Measurements from ENCODE around the gene KLHDC4.

DNA sequence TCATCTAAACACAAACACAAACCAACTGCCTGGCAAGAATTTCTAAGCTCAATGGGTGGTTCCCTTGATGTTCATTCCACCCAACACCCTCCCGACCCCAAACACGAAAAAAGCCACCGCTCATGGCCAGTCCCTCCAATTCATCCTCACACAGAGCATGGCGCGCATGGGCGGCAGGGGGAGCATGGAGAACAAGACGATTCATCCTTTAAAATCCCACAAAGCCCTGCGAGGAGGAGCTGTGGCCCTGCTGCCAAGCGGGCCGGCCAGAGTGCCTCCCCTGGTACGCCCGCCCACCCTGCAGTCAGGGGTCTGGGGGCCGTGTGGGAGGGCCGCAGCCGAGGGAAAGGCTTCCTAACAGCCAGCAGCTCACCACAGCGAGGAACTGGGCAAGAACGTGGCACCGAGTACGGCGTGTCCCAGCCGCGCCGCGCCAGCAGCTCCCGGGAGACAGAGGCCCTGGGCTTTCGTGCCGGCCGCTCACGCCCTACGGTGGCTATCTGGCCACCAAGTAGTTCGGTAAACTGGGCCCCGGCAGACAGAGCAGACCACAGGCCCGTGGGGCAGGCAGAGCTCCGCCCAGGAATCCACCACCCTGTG, 60.9 kb downstream of the KLHDC4 start:
- TF ChIP-seq EZH2 (IDR thresholded peaks at IDR 0.05; ENCODE audit: borderline replicate concordance, low read depth, low read length, severe bottlenecking), result no peak
- TF ChIP-seq, protein P1, sequence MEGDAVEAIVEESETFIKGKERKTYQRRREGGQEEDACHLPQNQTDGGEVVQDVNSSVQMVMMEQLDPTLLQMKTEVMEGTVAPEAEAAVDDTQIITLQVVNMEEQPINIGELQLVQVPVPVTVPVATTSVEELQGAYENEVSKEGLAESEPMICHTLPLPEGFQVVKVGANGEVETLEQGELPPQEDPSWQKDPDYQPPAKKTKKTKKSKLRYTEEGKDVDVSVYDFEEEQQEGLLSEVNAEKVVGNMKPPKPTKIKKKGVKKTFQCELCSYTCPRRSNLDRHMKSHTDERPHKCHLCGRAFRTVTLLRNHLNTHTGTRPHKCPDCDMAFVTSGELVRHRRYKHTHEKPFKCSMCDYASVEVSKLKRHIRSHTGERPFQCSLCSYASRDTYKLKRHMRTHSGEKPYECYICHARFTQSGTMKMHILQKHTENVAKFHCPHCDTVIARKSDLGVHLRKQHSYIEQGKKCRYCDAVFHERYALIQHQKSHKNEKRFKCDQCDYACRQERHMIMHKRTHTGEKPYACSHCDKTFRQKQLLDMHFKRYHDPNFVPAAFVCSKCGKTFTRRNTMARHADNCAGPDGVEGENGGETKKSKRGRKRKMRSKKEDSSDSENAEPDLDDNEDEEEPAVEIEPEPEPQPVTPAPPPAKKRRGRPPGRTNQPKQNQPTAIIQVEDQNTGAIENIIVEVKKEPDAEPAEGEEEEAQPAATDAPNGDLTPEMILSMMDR (IDR thresholded peaks at IDR 0.05; ENCODE audit: borderline replicate concordance, extremely low read depth, low read length, poor library complexity, severe bottlenecking), result no peak

Data from DND-41 (cell line).